GM12878 (cell line): ENCODE results near the gene MFGE8. TPM values are rescaled to one million over a fixed set of nuclear protein-coding genes. Genes with fewer than 3 reads are reported as not detected.

Experiments
- ATAC-seq: fragments of 200-7000 bp; cut with Tn5 transposase; 3 replicates; pipeline ENCODE4 v1.9.1; 2020; ENCODE audit warnings: mild to moderate bottlenecking, moderate library complexity
- BruUV-seq: library from RNA; stranded (reverse); fragments of 400-500 nt; replicated peaks from 2 replicates; lab custom pipeline; 2021; lab: Mats Ljungman, UMichigan
- CTCF ChIA-PET: fragments of 300-600 bp; sonication (Branson Sonifier 250); formaldehyde crosslinking; extraction: SDS; loops from one replicate; lab custom pipeline; 2021; ENCODE audit warnings: inconsistent platforms; lab: Yijun Ruan, JAX
- POLR2A ChIA-PET: fragments of 350-600 bp; formaldehyde crosslinking; extraction: SDS; loops from one replicate; lab custom pipeline; 2021; ENCODE audit warnings: inconsistent platforms; lab: Charles Lee
- RAD21 ChIA-PET: fragments of 300-600 bp; sonication (Branson Sonifier 250); formaldehyde crosslinking; loops from one replicate; lab custom pipeline; 2023; ENCODE audit warnings: antibody characterized with exemption; ENCODE audit not compliant: unreplicated experiment; lab: Charles Lee
- SMC1A ChIA-PET: fragments of 300-600 bp; sonication (Branson Sonifier 250); formaldehyde crosslinking; loops from one replicate; lab custom pipeline; 2023; ENCODE audit not compliant: unreplicated experiment, uncharacterized antibody; lab: Charles Lee
- DNase-seq: peaks from one replicate; pipeline ENCODE4 v3.0.0-alpha.2; 2011; ENCODE audit warnings: low read depth, low spot score
- FAIRE-seq: peaks from 3 replicates; lab custom pipeline; 2011; peaks lifted over from hg19 to GRCh38; lab: Jason Lieb, UNC
- H2AFZ ChIP-seq: 2 replicates; pipeline ENCODE4 v1.6.0; 2011; ENCODE audit warnings: low read depth, low read length, control low read depth; ENCODE audit not compliant: control insufficient read depth
- H3K27ac ChIP-seq: 2 replicates; pipeline ENCODE4 v1.5.1; 2011; ENCODE audit warnings: control low read depth; ENCODE audit not compliant: control insufficient read depth, insufficient read depth
- H3K27me3 ChIP-seq, 2 experiments: replicated peaks in 1 of 2; 2 replicates each; pipeline versions ENCODE4 v1.6.0 to v1.6.1; 2011; ENCODE audit warnings: low read length in 1 of 2; ENCODE audit not compliant: control insufficient read depth in 2 of 2, insufficient read depth in 2 of 2
- H3K36me3 ChIP-seq, 2 experiments: 2 replicates each; pipeline ENCODE4 v1.5.1; 2011; ENCODE audit warnings: low read length in 1 of 2; ENCODE audit not compliant: control insufficient read depth in 2 of 2, insufficient read depth in 2 of 2
- H3K4me1 ChIP-seq: 2 replicates; pipeline ENCODE4 v1.6.1; 2011; ENCODE audit warnings: mild to moderate bottlenecking, low read length, moderate library complexity, mixed read lengths; ENCODE audit not compliant: control insufficient read depth, insufficient read depth
- H3K4me2 ChIP-seq: 2 replicates; pipeline ENCODE4 v1.6.0; 2011; ENCODE audit warnings: control low read depth; ENCODE audit not compliant: control insufficient read depth, insufficient read depth
- H3K4me3 ChIP-seq: fragments of 200-600 bp; sonication (generic); 2 replicates; pipeline ENCODE4 v1.5.1; 2016
- H3K79me2 ChIP-seq: 2 replicates; pipeline ENCODE4 v1.6.0; 2011; ENCODE audit warnings: low read length; ENCODE audit not compliant: control insufficient read depth, insufficient read depth
- H3K9ac ChIP-seq: 2 replicates; pipeline ENCODE4 v1.8.0; 2011; ENCODE audit warnings: low read length, control low read depth, mixed read lengths; ENCODE audit not compliant: control insufficient read depth, insufficient read depth
- H3K9me3 ChIP-seq: replicated peaks from 3 replicates; pipeline ENCODE4 v1.5.1; 2011; ENCODE audit warnings: mild to moderate bottlenecking, low read length; ENCODE audit not compliant: control insufficient read depth, insufficient read depth
- H4K20me1 ChIP-seq: 2 replicates; pipeline ENCODE4 v1.6.0; 2011; ENCODE audit not compliant: control insufficient read depth, insufficient read depth
- ASH2L ChIP-seq: fragments of 300-600, 200-600 bp; sonication (generic); IDR thresholded peaks from 2 replicates; pipeline ENCODE4 v1.6.1; 2017; ENCODE audit warnings: low read depth, mild to moderate bottlenecking, borderline replicate concordance
- BMI1 ChIP-seq: fragments of 450-650 bp; IDR thresholded peaks from 2 replicates; pipeline ENCODE4 v1.6.1; 2016; ENCODE audit warnings: mild to moderate bottlenecking, moderate library complexity, borderline replicate concordance
- CBFB ChIP-seq: IDR thresholded peaks from 2 replicates; pipeline ENCODE4 v1.6.1; 2016; ENCODE audit warnings: antibody characterized with exemption, low read depth
- CHD2 ChIP-seq: IDR thresholded peaks from 2 replicates; pipeline ENCODE4 v1.6.1; 2011; ENCODE audit warnings: low read depth, low read length, improper control_type of control experiment, borderline replicate concordance
- LARP7 ChIP-seq: fragments of 450-650 bp; IDR thresholded peaks from 2 replicates; pipeline ENCODE4 v1.6.1; 2017; ENCODE audit warnings: mild to moderate bottlenecking
- MEF2B ChIP-seq: fragments of 450-650 bp; IDR thresholded peaks from 2 replicates; pipeline ENCODE4 v1.6.1; 2018; ENCODE audit warnings: mild to moderate bottlenecking, moderate library complexity; ENCODE audit not compliant: partially characterized antibody, poor library complexity, severe bottlenecking
- MXI1 ChIP-seq: fragments of 150-350 bp; IDR thresholded peaks from 2 replicates; pipeline ENCODE4 v1.6.1; 2011; ENCODE audit warnings: low read depth, mild to moderate bottlenecking, inconsistent platforms, low read length, improper control_type of control experiment
- NRF1 ChIP-seq: conservative IDR thresholded peaks from 2 replicates; pipeline ENCODE4 v1.6.1; 2011; ENCODE audit warnings: mild to moderate bottlenecking, low read depth, low read length, improper control_type of control experiment
- RELA ChIP-seq: fragments of 450-650 bp; IDR thresholded peaks from 2 replicates; pipeline ENCODE4 v1.8.0; 2014; ENCODE audit warnings: borderline replicate concordance; ENCODE audit not compliant: partially characterized antibody
- SIN3A ChIP-seq: IDR thresholded peaks from 2 replicates; pipeline ENCODE4 v1.6.1; 2012; ENCODE audit warnings: low read depth, low read length, improper control_type of control experiment
- SIX5 ChIP-seq: IDR thresholded peaks from 2 replicates; pipeline ENCODE4 v1.6.1; 2011; ENCODE audit warnings: mild to moderate bottlenecking, low read depth, low read length, moderate library complexity; ENCODE audit not compliant: severe bottlenecking
- SREBF1 ChIP-seq: IDR thresholded peaks from 2 replicates; pipeline ENCODE4 v1.6.1; 2012; ENCODE audit warnings: mild to moderate bottlenecking, low read length
- STAT1 ChIP-seq: fragments of 450-650 bp; conservative IDR thresholded peaks from 2 replicates; pipeline ENCODE4 v1.6.1; 2014; ENCODE audit warnings: antibody characterized with exemption, mild to moderate bottlenecking
- TBL1XR1 ChIP-seq: IDR thresholded peaks from 2 replicates; pipeline ENCODE4 v1.6.1; 2012; ENCODE audit warnings: low read depth, low read length, improper control_type of control experiment
- TCF12 ChIP-seq: IDR thresholded peaks from 2 replicates; pipeline ENCODE4 v1.6.1; 2011; ENCODE audit warnings: low read depth, mild to moderate bottlenecking, low read length
- ZNF207 ChIP-seq: fragments of 450-650 bp; IDR thresholded peaks from 2 replicates; pipeline ENCODE4 v1.6.1; 2014; ENCODE audit warnings: antibody characterized with exemption, mild to moderate bottlenecking, borderline replicate concordance
- ZNF384 ChIP-seq: IDR thresholded peaks from 2 replicates; pipeline ENCODE4 v1.6.1; 2012; ENCODE audit warnings: low read depth, mild to moderate bottlenecking, low read length, improper control_type of control experiment, borderline replicate concordance
- WGBS: methylation state at CpG from one replicate; pipeline ENCODE4 v1.1.6; 2016; ENCODE audit warnings: low lambda C conversion rate; ENCODE audit not compliant: insufficient replicate concordance, insufficient coverage; ENCODE audit errors: missing lambda C conversion rate; 5-methylcytosine and 5-hydroxymethylcytosine counted together
- in situ Hi-C: fragments of 300-500 bp; cut with MboI; formaldehyde crosslinking; loops from 9 replicates; pipeline ENCODE4 v1.14.3; 2018; ENCODE audit warnings: mixed read lengths
- intact Hi-C: fragments of 100-400 bp; cut with micrococcal nuclease; formaldehyde crosslinking; loops from one replicate; pipeline ENCODE4 v1.14.2; 2022; ENCODE audit not compliant: unreplicated experiment
- polyA plus RNA-seq, 11 experiments: library from polyadenylated mRNA; depleted of rRNA in 4 of 11; unstranded in 6 of 11; stranded (reverse) in 5 of 11; fragments of >200 nt; fragmentation: Nextera tagmentation in 4 of 11; fragmentation: Illumina TruSeq in 1 of 11; extraction: Ambion mirVana in 4 of 11; extraction: Trizol in 1 of 11; gene quantifications; 1 replicate in 1 of 11; 2 replicates in 10 of 11; pipeline versions ENCODE4 v1.2.1 to v1.2.3, GENCODE V29; 2011 to 2016; ENCODE audit warnings: inconsistent platforms in 2 of 11, missing spikeins in 2 of 11, low read depth in 1 of 11
- total RNA-seq, 4 experiments: library from RNA; depleted of rRNA in 3 of 4; stranded (reverse); fragments of >200 nt in 3 of 4; fragmentation: Illumina TruSeq in 1 of 4; extraction: Trizol in 1 of 4; gene quantifications; 2 replicates each; pipeline versions ENCODE4 v1.2.1 to v1.2.3, GENCODE V29; 2013 to 2021
- TF ChIP-seq, protein P1 (sequence below): fragments of 450-650 bp; IDR thresholded peaks from 2 replicates; pipeline ENCODE4 v1.6.1; 2017; ENCODE audit warnings: mild to moderate bottlenecking, moderate library complexity

MFGE8 gene
- total and polyA plus RNA-seq, 10 of the 15 experiments (the other 5 are each of a cell fraction or from before 2014, with no cell fraction given): 0.81 to 5.9 (median 1.0) TPM; not detected in 2

DNA sequence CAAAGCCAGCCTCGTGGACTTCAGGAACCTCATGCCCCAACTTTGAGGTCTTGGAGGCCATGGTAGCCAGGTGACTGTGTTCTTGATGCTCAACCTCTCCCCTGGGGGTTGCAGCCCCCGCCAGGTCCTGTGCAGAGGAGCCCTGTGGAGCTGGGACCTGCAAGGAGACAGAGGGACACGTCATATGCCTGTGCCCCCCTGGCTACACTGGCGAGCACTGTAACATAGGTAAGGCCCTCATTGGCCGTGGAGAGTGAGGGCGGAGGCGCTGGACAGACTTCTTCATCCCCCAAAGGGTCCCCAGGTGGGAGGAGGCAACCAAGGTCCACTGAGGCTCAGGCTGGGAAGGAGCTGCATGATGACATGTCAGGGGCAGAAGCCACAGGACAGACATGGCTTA lies 53.0 kb downstream of the MFGE8 start:
- no peaks in the 10 kb centered on the region for H3K4me1 ChIP-seq
- TF ChIP-seq ZNF207 (no peak), CBFB (no peak), STAT1 (no peak), MEF2B (no peak), BMI1 (no peak), ZNF384 (no peak), MXI1 (no peak), TBL1XR1 (no peak), CHD2 (no peak), SIN3A (no peak), NRF1 (no peak), SREBF1 (no peak), TCF12 (no peak), ASH2L (no peak), RELA (no peak), LARP7 (no peak), SIX5 (no peak)
- TF ChIP-seq, protein P1, sequence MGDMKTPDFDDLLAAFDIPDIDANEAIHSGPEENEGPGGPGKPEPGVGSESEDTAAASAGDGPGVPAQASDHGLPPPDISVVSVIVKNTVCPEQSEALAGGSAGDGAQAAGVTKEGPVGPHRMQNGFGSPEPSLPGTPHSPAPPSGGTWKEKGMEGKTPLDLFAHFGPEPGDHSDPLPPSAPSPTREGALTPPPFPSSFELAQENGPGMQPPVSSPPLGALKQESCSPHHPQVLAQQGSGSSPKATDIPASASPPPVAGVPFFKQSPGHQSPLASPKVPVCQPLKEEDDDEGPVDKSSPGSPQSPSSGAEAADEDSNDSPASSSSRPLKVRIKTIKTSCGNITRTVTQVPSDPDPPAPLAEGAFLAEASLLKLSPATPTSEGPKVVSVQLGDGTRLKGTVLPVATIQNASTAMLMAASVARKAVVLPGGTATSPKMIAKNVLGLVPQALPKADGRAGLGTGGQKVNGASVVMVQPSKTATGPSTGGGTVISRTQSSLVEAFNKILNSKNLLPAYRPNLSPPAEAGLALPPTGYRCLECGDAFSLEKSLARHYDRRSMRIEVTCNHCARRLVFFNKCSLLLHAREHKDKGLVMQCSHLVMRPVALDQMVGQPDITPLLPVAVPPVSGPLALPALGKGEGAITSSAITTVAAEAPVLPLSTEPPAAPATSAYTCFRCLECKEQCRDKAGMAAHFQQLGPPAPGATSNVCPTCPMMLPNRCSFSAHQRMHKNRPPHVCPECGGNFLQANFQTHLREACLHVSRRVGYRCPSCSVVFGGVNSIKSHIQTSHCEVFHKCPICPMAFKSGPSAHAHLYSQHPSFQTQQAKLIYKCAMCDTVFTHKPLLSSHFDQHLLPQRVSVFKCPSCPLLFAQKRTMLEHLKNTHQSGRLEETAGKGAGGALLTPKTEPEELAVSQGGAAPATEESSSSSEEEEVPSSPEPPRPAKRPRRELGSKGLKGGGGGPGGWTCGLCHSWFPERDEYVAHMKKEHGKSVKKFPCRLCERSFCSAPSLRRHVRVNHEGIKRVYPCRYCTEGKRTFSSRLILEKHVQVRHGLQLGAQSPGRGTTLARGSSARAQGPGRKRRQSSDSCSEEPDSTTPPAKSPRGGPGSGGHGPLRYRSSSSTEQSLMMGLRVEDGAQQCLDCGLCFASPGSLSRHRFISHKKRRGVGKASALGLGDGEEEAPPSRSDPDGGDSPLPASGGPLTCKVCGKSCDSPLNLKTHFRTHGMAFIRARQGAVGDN: no peak
- intact Hi-C loops (no loop called here), in situ Hi-C loops (no loop called here)
- SMC1A ChIA-PET: no interaction called here
- no peaks in the 10 kb centered on the region for H3K27me3 ChIP-seq
- no peaks in the 10 kb centered on the region; the same call in 2 of the 3 replicates for H3K9me3 ChIP-seq
- WGBS: 8% methylated on average over 7 of the region's 7 CpGs
- H3K4me2 ChIP-seq: no peak overlapping the region
- CTCF ChIA-PET: interaction anchor here (1.4 kb wide), 1 partner anchor 21 kb away, joined by 4 read pairs; no protein-coding TSS in a partner anchor
- POLR2A ChIA-PET: no interaction called here
- DNase-seq (no peak), FAIRE-seq (no peak), ATAC-seq (no peak)
- H4K20me1 ChIP-seq: no peaks in the 10 kb centered on the region
- H3K27ac ChIP-seq: no peak overlapping the region
- H3K9ac ChIP-seq: no peak overlapping the region
- no peaks in the 10 kb centered on the region for H3K79me2 ChIP-seq
- BruUV-seq: no TSS peak
- no peak overlapping the region for H2AFZ ChIP-seq
- H3K36me3 ChIP-seq: no peaks in the 10 kb centered on the region
- H3K4me3 ChIP-seq: no peak overlapping the region
- RAD21 ChIA-PET: no interaction called here
